ENCODE measurements around the gene SLC38A3. TPM values are rescaled to one million over a fixed set of nuclear protein-coding genes. Genes with fewer than 3 reads are reported as not detected.
A peak's percentile ranks its signal among the peaks of the same experiment; 100 is the strongest.

SLC38A3 gene
- total RNA-seq, 4 donors from 2014 or later, result 1.3 TPM; not detected in 3

- Histone ChIP-seq H3K4me1 (peaks cover 11 to 61% (median 21%) of the 10 kb centered on the region in 4 donors), H3K36me3 (peaks cover 0 to 5% (median 0%) of the 10 kb centered on the region in 3 donors), H3K27me3 (no peaks in the 10 kb centered on the region), H3K4me3 (no peak overlapping the region), H3K9me3 (no peaks in the 10 kb centered on the region), H3K27ac (peak overlapping the region; percentile 32 to 100 (median 79))
- TF ChIP-seq CTCF (IDR thresholded peaks at IDR 0.05), result no peak
- no peak for TF ChIP-seq POLR2A (IDR thresholded peaks at IDR 0.05)
- no peak for DNase-seq
Observed at GRCh38 chr3:50263478-50264382, 58.7 kb downstream of the SLC38A3 start.

GRCh38 chr3:50264383-50264963 lies 59.4 kb downstream of the SLC38A3 start:
- H3K4me3 ChIP-seq, result no peak overlapping the region
- peak in 2 of 3 donors; percentile 65 to 66 for DNase-seq
- no peaks in the 10 kb centered on the region for H3K9me3 ChIP-seq
- peaks cover 11 to 67% (median 20%) of the 10 kb centered on the region in 4 donors for H3K4me1 ChIP-seq
- no peaks in the 10 kb centered on the region for H3K36me3 ChIP-seq
- peak overlapping the region; percentile 62 to 100 (median 94) for H3K27ac ChIP-seq
- H3K27me3 ChIP-seq, result no peaks in the 10 kb centered on the region
- TF ChIP-seq CTCF (IDR thresholded peaks at IDR 0.05) (no peak), POLR2A (IDR thresholded peaks at IDR 0.05) (no peak)

DNA sequence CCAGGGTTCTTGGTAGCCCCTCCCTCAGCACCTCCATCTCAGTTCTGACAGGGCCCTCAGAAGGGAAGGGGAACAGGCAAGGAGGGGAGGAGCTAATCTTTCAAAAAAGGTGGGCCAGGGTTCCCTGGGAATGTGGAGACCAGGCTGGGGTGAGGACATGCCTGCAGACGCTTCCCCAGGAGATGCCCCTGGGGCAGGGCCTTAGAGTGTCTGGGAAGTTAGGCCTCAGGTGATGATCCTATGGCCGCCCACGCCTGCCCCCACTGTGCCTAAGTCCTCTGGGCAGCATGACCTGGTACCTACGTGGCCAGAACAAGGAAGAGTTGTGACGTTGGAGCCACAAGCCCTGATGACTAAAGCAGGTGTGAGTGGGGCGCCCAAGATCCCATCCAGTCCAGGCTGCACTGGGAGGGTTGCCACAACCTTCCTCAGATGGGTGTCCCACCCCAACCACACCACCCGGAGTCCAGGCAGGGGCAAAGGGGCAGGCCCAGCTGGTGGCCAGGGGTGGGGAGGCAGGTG lies 60.0 kb downstream of the SLC38A3 start:
- H3K9me3 ChIP-seq, result no peaks in the 10 kb centered on the region
- peak overlapping the region; percentile 62 to 100 (median 94) for H3K27ac ChIP-seq
- H3K4me3 ChIP-seq, result no peak overlapping the region
- H3K36me3 ChIP-seq, result no peaks in the 10 kb centered on the region
- H3K27me3 ChIP-seq, result no peaks in the 10 kb centered on the region
- peaks cover 11 to 68% (median 17%) of the 10 kb centered on the region in 4 donors for H3K4me1 ChIP-seq
- TF ChIP-seq POLR2A (IDR thresholded peaks at IDR 0.05) (peak in 1 of 2 donors; percentile 32), CTCF (IDR thresholded peaks at IDR 0.05) (no peak)
- peak in 1 of 3 donors; percentile 69 for DNase-seq

- TF ChIP-seq CTCF (IDR thresholded peaks at IDR 0.05) (no peak), POLR2A (IDR thresholded peaks at IDR 0.05) (no peak)
- peak overlapping the region; percentile 62 to 100 (median 94) for H3K27ac ChIP-seq
- H3K36me3 ChIP-seq, result no peaks in the 10 kb centered on the region
- H3K9me3 ChIP-seq, result no peaks in the 10 kb centered on the region
- H3K4me3 ChIP-seq, result no peak overlapping the region
- no peaks in the 10 kb centered on the region for H3K27me3 ChIP-seq
- peaks cover 7 to 67% (median 13%) of the 10 kb centered on the region in 4 donors for H3K4me1 ChIP-seq
- no peak for DNase-seq
Observed at GRCh38 chr3:50265571-50265970, 60.5 kb downstream of the SLC38A3 start.

DNA sequence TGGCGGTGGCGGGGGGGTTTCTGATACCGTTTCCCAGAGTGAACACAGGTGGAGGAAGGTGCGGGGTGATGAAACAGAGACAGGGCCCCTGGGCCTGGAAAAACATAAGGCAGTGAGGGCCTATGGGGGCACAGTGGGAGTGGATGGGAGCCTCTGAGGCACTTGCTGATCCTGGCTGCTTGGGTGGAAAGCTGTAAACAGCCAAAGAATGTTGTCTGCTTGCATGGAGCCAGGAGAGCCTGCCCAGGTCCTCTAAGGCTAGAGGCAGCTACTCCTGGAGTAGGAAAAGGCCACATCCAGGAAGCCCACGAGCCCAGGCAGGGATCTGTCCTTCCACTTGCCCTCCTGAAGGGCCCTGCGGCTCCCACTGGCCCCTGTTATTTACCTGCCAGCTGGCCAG lies 60.9 kb downstream of the SLC38A3 start:
- no peaks in the 10 kb centered on the region for H3K27me3 ChIP-seq
- H3K4me3 ChIP-seq, result peak overlapping the region in 1 of 4 donors; percentile 54
- H3K36me3 ChIP-seq, result no peaks in the 10 kb centered on the region
- peaks cover 3 to 63% (median 10%) of the 10 kb centered on the region in 4 donors for H3K4me1 ChIP-seq
- H3K27ac ChIP-seq, result peak overlapping the region; percentile 62 to 100 (median 94)
- TF ChIP-seq POLR2A (IDR thresholded peaks at IDR 0.05) (no peak), CTCF (IDR thresholded peaks at IDR 0.05) (no peak)
- no peaks in the 10 kb centered on the region for H3K9me3 ChIP-seq
- DNase-seq, result no peak

All from Peyer's patch (tissue), 4 donors.